PC-3 (cell line): ENCODE results near the gene PRDM8. TPM values are rescaled to one million over a fixed set of nuclear protein-coding genes. Genes with fewer than 3 reads are reported as not detected.

Experiments used
- ATAC-seq: fragments of 200-7000 bp; cut with Tn5 transposase; 2 replicates; pipeline ENCODE4 v1.9.1; 2020; ENCODE audit warnings: mild to moderate bottlenecking, moderate library complexity
- BruUV-seq: library from RNA; stranded (reverse); fragments of 400-500 nt; replicated peaks from 2 replicates; lab custom pipeline; 2021; lab: Mats Ljungman, UMichigan
- CTCF ChIA-PET: fragments of 300-600 bp; sonication (Branson Sonifier 250); formaldehyde crosslinking; loops from one replicate; lab custom pipeline; 2022; ENCODE audit warnings: antibody characterized with exemption; lab: Charles Lee
- POLR2A ChIA-PET: fragments of 300-600 bp; sonication (Branson Sonifier 250); formaldehyde crosslinking; loops from one replicate; lab custom pipeline; 2022; ENCODE audit warnings: antibody characterized with exemption; ENCODE audit not compliant: unreplicated experiment; lab: Charles Lee
- DNase-seq: peaks from one replicate; pipeline ENCODE4 v3.0.0-alpha.2; 2015
- H2AFZ ChIP-seq: fragments of 300-600 bp; sonication (generic); 2 replicates; pipeline ENCODE4 v1.6.0; 2016; ENCODE audit warnings: antibody characterized with exemption, low read length
- H3F3A ChIP-seq: fragments of 300-600 bp; sonication (generic); one replicate; pipeline ENCODE4 v1.6.0; 2017; ENCODE audit warnings: antibody characterized with exemption, low read length, control low read depth, mild to moderate bottlenecking; ENCODE audit not compliant: unreplicated experiment
- H3K27ac ChIP-seq: fragments of 300-600 bp; sonication (generic); 2 replicates; pipeline ENCODE4 v1.5.1; 2016; ENCODE audit warnings: mild to moderate bottlenecking, low read length
- H3K27me3 ChIP-seq: fragments of 300-600 bp; sonication (generic); 2 replicates; pipeline ENCODE4 v1.6.1; 2016; ENCODE audit warnings: low read length, mixed read lengths
- H3K36me3 ChIP-seq: fragments of 300-600 bp; sonication (generic); 2 replicates; pipeline ENCODE4 v1.6.1; 2016; ENCODE audit warnings: low read depth, mixed run types, low read length, mixed read lengths
- H3K4me1 ChIP-seq: fragments of 300-600 bp; sonication (generic); 2 replicates; pipeline ENCODE4 v1.5.1; 2016; ENCODE audit warnings: low read length; ENCODE audit not compliant: insufficient read depth
- H3K4me2 ChIP-seq: fragments of 300-600 bp; sonication (generic); 2 replicates; pipeline ENCODE4 v1.6.0; 2016; ENCODE audit warnings: low read length
- H3K4me3 ChIP-seq: fragments of 300-600 bp; sonication (generic); 2 replicates; pipeline ENCODE4 v1.5.1; 2016; ENCODE audit warnings: mild to moderate bottlenecking, low read length, mixed read lengths
- H3K79me2 ChIP-seq: fragments of 300-600 bp; sonication (generic); 2 replicates; pipeline ENCODE4 v1.6.1; 2017; ENCODE audit warnings: low read length, mixed read lengths
- H3K9ac ChIP-seq: fragments of 300-600 bp; sonication (generic); 2 replicates; pipeline ENCODE4 v1.6.0; 2016; ENCODE audit warnings: mild to moderate bottlenecking, low read length
- H3K9me2 ChIP-seq: fragments of 300-600 bp; sonication (generic); replicated peaks from 2 replicates; pipeline ENCODE4 v1.6.1; 2016; ENCODE audit warnings: mixed run types, low read length, mixed read lengths
- H3K9me3 ChIP-seq: fragments of 300-600 bp; sonication (generic); 2 replicates; pipeline ENCODE4 v1.6.1; 2016; ENCODE audit warnings: low read length, mixed read lengths
- H4K20me1 ChIP-seq: fragments of 300-600 bp; sonication (generic); 2 replicates; pipeline ENCODE4 v1.6.1; 2016; ENCODE audit warnings: low read length, mixed read lengths
- CTCF ChIP-seq: fragments of 300-600 bp; sonication (generic); conservative IDR thresholded peaks from 2 replicates; pipeline ENCODE4 v1.5.1; 2017; ENCODE audit warnings: antibody characterized with exemption, low read depth, mild to moderate bottlenecking, low read length
- EZH2 ChIP-seq: fragments of 300-600 bp; sonication (generic); IDR thresholded peaks from one replicate; pipeline ENCODE4 v1.6.1; 2017; ENCODE audit warnings: antibody characterized with exemption, mild to moderate bottlenecking, low read length; ENCODE audit not compliant: unreplicated experiment
- EZH2phosphoT487 ChIP-seq: fragments of 300-600 bp; sonication (generic); IDR thresholded peaks from 2 replicates; pipeline ENCODE4 v1.6.1; 2018; ENCODE audit warnings: mild to moderate bottlenecking, antibody characterized with exemption, low read length, borderline replicate concordance
- intact Hi-C: fragments of 100-400 bp; cut with micrococcal nuclease; formaldehyde crosslinking; loops from 2 replicates; pipeline ENCODE4 v1.9.0; 2023
- total RNA-seq: library from RNA; depleted of rRNA; stranded (reverse); fragments of >200 nt; gene quantifications from 2 replicates; pipeline ENCODE4 v1.2.3, GENCODE V29; 2014

Gene PRDM8
- total RNA-seq, 1 experiment from 2014 or later, result 8.9 TPM

GRCh38 chr4:80229128-80229527 lies 31.8 kb downstream of the PRDM8 start:
- POLR2A ChIA-PET, result no interaction called here
- no peaks in the 10 kb centered on the region for H3K9me2 ChIP-seq
- CTCF ChIA-PET, result no interaction called here
- H3K4me3 ChIP-seq, result no peak overlapping the region
- ATAC-seq, result no peak
- no peaks in the 10 kb centered on the region for H4K20me1 ChIP-seq
- no peaks in the 10 kb centered on the region for H3K79me2 ChIP-seq
- H3K27ac ChIP-seq, result no peak overlapping the region
- H2AFZ ChIP-seq, result no peak overlapping the region
- intact Hi-C loops, result no loop called here
- DNase-seq, result no peak
- no TSS peak for BruUV-seq
- H3K4me1 ChIP-seq, result peaks cover 11% of the 10 kb centered on the region
- H3K9me3 ChIP-seq, result no peaks in the 10 kb centered on the region
- TF ChIP-seq EZH2 (no peak), EZH2phosphoT487 (no peak), CTCF (no peak)
- no peaks in the 10 kb centered on the region for H3K27me3 ChIP-seq
- H3K36me3 ChIP-seq, result no peaks in the 10 kb centered on the region
- no peaks in the 10 kb centered on the region for H3F3A ChIP-seq
- no peak overlapping the region for H3K4me2 ChIP-seq
- no peak overlapping the region for H3K9ac ChIP-seq

GRCh38 chr4:80229590-80229989 lies 32.3 kb downstream of the PRDM8 start:
- no TSS peak for BruUV-seq
- DNase-seq (no peak), ATAC-seq (no peak)
- ChIA-PET POLR2A (no interaction called here), CTCF (no interaction called here)
- no peak overlapping the region for H2AFZ ChIP-seq
- no peaks in the 10 kb centered on the region for H3F3A ChIP-seq
- no peak overlapping the region for H3K4me2 ChIP-seq
- H3K27me3 ChIP-seq, result no peaks in the 10 kb centered on the region
- no peak overlapping the region for H3K9ac ChIP-seq
- peaks cover 16% of the 10 kb centered on the region for H3K4me1 ChIP-seq
- no peaks in the 10 kb centered on the region for H4K20me1 ChIP-seq
- no peak overlapping the region for H3K27ac ChIP-seq
- H3K36me3 ChIP-seq, result no peaks in the 10 kb centered on the region
- TF ChIP-seq EZH2phosphoT487 (no peak), CTCF (no peak), EZH2 (no peak)
- no peak overlapping the region for H3K4me3 ChIP-seq
- H3K9me3 ChIP-seq, result no peaks in the 10 kb centered on the region
- intact Hi-C loops, result no loop called here
- no peaks in the 10 kb centered on the region for H3K79me2 ChIP-seq
- no peaks in the 10 kb centered on the region for H3K9me2 ChIP-seq

GRCh38 chr4:80231180-80231579 lies 33.9 kb downstream of the PRDM8 start:
- no peak overlapping the region for H3K27ac ChIP-seq
- DNase-seq, result peak; percentile 37
- CTCF ChIA-PET, result no interaction called here

More at GRCh38 chr4:80231180-80231579, 33.9 kb downstream of the PRDM8 start:
- H3K9me2 ChIP-seq, result no peaks in the 10 kb centered on the region
- H3K9me3 ChIP-seq, result no peaks in the 10 kb centered on the region
- no peak overlapping the region for H3K4me2 ChIP-seq
- H3K27me3 ChIP-seq, result no peaks in the 10 kb centered on the region
- H2AFZ ChIP-seq, result no peak overlapping the region
- intact Hi-C loops, result no loop called here
- H3K4me3 ChIP-seq, result no peak overlapping the region
- H3K4me1 ChIP-seq, result peaks cover 29% of the 10 kb centered on the region
- H3K36me3 ChIP-seq, result no peaks in the 10 kb centered on the region
- H4K20me1 ChIP-seq, result no peaks in the 10 kb centered on the region
- POLR2A ChIA-PET, result no interaction called here
- TF ChIP-seq EZH2 (no peak), EZH2phosphoT487 (no peak), CTCF (no peak)
- no TSS peak for BruUV-seq
- H3K79me2 ChIP-seq, result no peaks in the 10 kb centered on the region
- no peak for ATAC-seq
- H3K9ac ChIP-seq, result no peak overlapping the region
- H3F3A ChIP-seq, result peaks cover 4% of the 10 kb centered on the region
